Measurements from ENCODE around the gene TMEM208.

DNA sequence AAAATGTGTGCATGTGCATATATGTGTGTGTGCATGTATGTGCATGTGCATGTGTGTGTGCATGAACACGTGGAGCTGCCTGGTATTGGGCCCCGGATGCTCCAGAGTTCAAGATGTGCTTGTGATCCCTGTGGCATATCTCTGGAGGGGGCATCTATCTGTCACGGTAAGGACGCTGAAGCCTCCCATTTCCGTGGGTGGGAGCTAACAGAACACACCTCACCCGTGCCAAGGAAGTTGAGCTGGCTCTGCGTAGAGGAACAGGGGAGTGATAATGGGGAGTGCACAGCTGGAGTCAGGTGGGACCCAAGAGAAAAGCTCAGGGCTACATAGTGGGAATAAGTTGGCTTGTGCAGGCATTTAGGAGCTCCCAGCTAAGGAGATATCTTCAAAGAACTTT, 15.3 kb upstream of the TMEM208 start:
- no peak for TF ChIP-seq EZH2 (IDR thresholded peaks at IDR 0.05)
- no peak for TF ChIP-seq POLR2AphosphoS5 (IDR thresholded peaks at IDR 0.05; ENCODE audit: borderline replicate concordance, low read depth, low read length)
- TF ChIP-seq FOXP2 (optimal IDR thresholded peaks at IDR 0.05; ENCODE audit: control extremely low read depth, extremely low read length, insufficient read depth), result no peak
